Tibial nerve (tissue), 4 donors: ENCODE results near the gene THEM5. TPM values are rescaled to one million over a fixed set of nuclear protein-coding genes. Genes with fewer than 3 reads are reported as not detected.

Source experiments
- DNase-seq, 2 donors: peaks; one replicate each; pipeline ENCODE4 v3.0.0-alpha.2; 2019; ENCODE audit warnings: low spot score in 2 of 2
- H3K27ac ChIP-seq, 4 donors: fragments of 200-600 bp; sonication (generic) in 3 of 4; one replicate each; pipeline ENCODE4 v1.5.1; 2017 to 2019; ENCODE audit warnings: mild to moderate bottlenecking in 1 of 4
- H3K27me3 ChIP-seq, 2 donors: fragments of 200-600 bp; sonication (generic) in 1 of 2; one replicate each; pipeline versions ENCODE4 v1.5.1 to v1.6.0; 2017 to 2019
- H3K36me3 ChIP-seq, 3 donors: fragments of 200-600 bp; sonication (generic); one replicate each; pipeline ENCODE4 v1.5.1; 2018 to 2019
- H3K4me1 ChIP-seq, 4 donors: fragments of 200-600 bp; sonication (generic) in 3 of 4; one replicate each; pipeline ENCODE4 v1.5.1; 2017 to 2019
- H3K4me3 ChIP-seq, 4 donors: fragments of 200-600 bp; sonication (generic) in 3 of 4; one replicate each; pipeline ENCODE4 v1.5.1; 2017 to 2019; ENCODE audit warnings: mild to moderate bottlenecking in 1 of 4, moderate library complexity in 1 of 4
- H3K9me3 ChIP-seq, 4 donors: fragments of 200-600 bp; sonication (generic) in 3 of 4; one replicate each; pipeline ENCODE4 v1.5.1; 2017 to 2019
- EP300 ChIP-seq, 2 donors: sonication (generic); formaldehyde crosslinking; IDR thresholded peaks; one replicate each; pipeline ENCODE4 v1.6.1; 2017; ENCODE audit warnings: antibody characterized with exemption in 2 of 2, mild to moderate bottlenecking in 1 of 2
- POLR2A ChIP-seq, 2 donors: fragments of 450-650 bp; IDR thresholded peaks; one replicate each; pipeline ENCODE4 v1.6.1; 2017; ENCODE audit warnings: antibody characterized with exemption in 2 of 2, mild to moderate bottlenecking in 2 of 2, moderate library complexity in 2 of 2
- WGBS, 2 donors: methylation state at CpG; one replicate each; pipeline ENCODE4 v1.1.5; 2018; 5-methylcytosine and 5-hydroxymethylcytosine counted together
- total RNA-seq, 4 donors: library from RNA; depleted of rRNA; stranded (reverse); fragments of >200 nt; gene quantifications; one replicate each; pipeline ENCODE4 v1.1.0, GENCODE V29; 2016
- TF ChIP-seq, protein P1 (sequence below), 5 experiments: fragments of 200-600 bp in 3 of 5; fragments of 450-650 bp in 2 of 5; sonication (generic) in 3 of 5; IDR thresholded peaks; one replicate each; pipeline ENCODE4 v1.5.1; 2016 to 2019; ENCODE audit warnings: antibody characterized with exemption in 5 of 5, mild to moderate bottlenecking in 3 of 5, moderate library complexity in 2 of 5

Gene THEM5
- total RNA-seq, 4 donors from 2014 or later, result not detected

DNA sequence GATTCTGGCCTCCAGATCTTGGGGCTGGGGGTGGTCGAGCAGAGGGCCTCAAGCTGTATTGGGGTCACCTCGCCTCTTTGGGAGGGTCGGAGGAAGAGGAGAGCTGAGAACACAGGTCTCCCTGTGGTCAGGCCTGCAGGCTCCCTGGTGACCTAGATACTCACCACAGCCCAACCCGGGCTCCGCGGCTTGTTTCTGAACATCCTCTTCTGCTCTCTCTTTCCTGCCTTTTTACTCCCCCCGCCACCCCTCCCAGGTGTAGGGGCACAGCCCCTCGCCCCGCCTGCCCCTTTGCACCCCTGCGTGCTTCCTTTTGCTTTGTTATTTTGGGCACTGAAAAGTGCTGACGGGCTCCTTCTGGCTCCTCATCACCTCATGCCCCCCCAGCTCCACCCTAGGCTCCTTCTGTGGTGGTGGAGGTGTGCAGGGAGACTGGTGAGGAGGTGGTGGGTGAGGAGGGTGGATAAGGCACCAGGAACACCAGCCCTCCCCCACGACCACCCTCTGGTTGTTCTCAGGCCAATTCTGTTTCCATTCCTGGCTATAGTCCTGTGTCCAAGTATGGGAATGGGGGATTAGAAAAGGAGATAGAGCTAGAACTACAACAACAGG lies 37.7 kb downstream of the THEM5 start:
- TF ChIP-seq EP300 (IDR thresholded peaks at IDR 0.05) (no peak), POLR2A (IDR thresholded peaks at IDR 0.05) (no peak)
- TF ChIP-seq, protein P1, sequence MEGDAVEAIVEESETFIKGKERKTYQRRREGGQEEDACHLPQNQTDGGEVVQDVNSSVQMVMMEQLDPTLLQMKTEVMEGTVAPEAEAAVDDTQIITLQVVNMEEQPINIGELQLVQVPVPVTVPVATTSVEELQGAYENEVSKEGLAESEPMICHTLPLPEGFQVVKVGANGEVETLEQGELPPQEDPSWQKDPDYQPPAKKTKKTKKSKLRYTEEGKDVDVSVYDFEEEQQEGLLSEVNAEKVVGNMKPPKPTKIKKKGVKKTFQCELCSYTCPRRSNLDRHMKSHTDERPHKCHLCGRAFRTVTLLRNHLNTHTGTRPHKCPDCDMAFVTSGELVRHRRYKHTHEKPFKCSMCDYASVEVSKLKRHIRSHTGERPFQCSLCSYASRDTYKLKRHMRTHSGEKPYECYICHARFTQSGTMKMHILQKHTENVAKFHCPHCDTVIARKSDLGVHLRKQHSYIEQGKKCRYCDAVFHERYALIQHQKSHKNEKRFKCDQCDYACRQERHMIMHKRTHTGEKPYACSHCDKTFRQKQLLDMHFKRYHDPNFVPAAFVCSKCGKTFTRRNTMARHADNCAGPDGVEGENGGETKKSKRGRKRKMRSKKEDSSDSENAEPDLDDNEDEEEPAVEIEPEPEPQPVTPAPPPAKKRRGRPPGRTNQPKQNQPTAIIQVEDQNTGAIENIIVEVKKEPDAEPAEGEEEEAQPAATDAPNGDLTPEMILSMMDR (IDR thresholded peaks at IDR 0.05), result no peak

GRCh38 chr1:151814971-151815545 lies 38.5 kb downstream of the THEM5 start:
- DNase-seq, result no peak
- H3K4me3 ChIP-seq, result no peak overlapping the region
- H3K27me3 ChIP-seq, result no peaks in the 10 kb centered on the region
- no peak overlapping the region for H3K27ac ChIP-seq
- TF ChIP-seq EP300 (IDR thresholded peaks at IDR 0.05), result no peak
- TF ChIP-seq, protein P1 (IDR thresholded peaks at IDR 0.05), result no peak
- no peak for TF ChIP-seq POLR2A (IDR thresholded peaks at IDR 0.05)
- no peaks in the 10 kb centered on the region for H3K36me3 ChIP-seq
- no peaks in the 10 kb centered on the region for H3K4me1 ChIP-seq
- H3K9me3 ChIP-seq, result no peaks in the 10 kb centered on the region
- WGBS, 2 donors, result 74 to 85% methylated on average over 7 of the region's 8 CpGs

More for the DNA sequence above, 37.7 kb downstream of the THEM5 start:
- H3K27me3 ChIP-seq, result no peaks in the 10 kb centered on the region
- H3K9me3 ChIP-seq, result no peaks in the 10 kb centered on the region
- no peak overlapping the region for H3K27ac ChIP-seq
- no peak for DNase-seq
- H3K4me1 ChIP-seq, result no peaks in the 10 kb centered on the region
- H3K36me3 ChIP-seq, result no peaks in the 10 kb centered on the region
- H3K4me3 ChIP-seq, result no peak overlapping the region
- WGBS, 2 donors, result 64 to 66% methylated on average over 12 of the region's 12 CpGs

DNA sequence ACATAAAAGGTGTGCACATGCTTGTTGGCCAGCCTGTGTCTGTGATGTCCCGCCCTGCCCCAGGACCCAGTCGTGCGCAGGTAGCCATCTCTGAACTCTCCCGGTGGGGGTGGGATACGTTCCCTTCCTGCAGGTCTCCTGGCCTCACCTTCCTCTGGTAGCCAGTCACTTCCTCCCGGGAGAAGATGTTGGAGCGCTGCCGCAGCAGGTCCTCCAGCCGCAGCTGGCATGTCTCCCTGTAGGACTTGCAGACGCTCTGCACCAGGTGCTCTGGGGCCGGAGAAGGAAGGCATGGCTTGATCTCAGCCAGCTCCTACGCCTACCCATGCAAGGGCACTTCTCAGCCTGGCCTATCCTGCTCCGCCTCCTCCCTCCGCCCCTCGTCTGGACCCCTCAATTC lies 39.1 kb downstream of the THEM5 start:
- H3K27ac ChIP-seq, result no peak overlapping the region
- 77 to 83% methylated on average over 8 to 15 of the region's 15 CpGs for WGBS, 2 donors
- no peak overlapping the region for H3K4me3 ChIP-seq
- H3K9me3 ChIP-seq, result no peaks in the 10 kb centered on the region
- no peak for DNase-seq
- peaks cover 0 to 6% (median 0%) of the 10 kb centered on the region in 4 donors for H3K4me1 ChIP-seq
- H3K36me3 ChIP-seq, result no peaks in the 10 kb centered on the region
- H3K27me3 ChIP-seq, result no peaks in the 10 kb centered on the region
- TF ChIP-seq, protein P1 (IDR thresholded peaks at IDR 0.05), result no peak
- TF ChIP-seq EP300 (IDR thresholded peaks at IDR 0.05) (no peak), POLR2A (IDR thresholded peaks at IDR 0.05) (no peak)

DNA sequence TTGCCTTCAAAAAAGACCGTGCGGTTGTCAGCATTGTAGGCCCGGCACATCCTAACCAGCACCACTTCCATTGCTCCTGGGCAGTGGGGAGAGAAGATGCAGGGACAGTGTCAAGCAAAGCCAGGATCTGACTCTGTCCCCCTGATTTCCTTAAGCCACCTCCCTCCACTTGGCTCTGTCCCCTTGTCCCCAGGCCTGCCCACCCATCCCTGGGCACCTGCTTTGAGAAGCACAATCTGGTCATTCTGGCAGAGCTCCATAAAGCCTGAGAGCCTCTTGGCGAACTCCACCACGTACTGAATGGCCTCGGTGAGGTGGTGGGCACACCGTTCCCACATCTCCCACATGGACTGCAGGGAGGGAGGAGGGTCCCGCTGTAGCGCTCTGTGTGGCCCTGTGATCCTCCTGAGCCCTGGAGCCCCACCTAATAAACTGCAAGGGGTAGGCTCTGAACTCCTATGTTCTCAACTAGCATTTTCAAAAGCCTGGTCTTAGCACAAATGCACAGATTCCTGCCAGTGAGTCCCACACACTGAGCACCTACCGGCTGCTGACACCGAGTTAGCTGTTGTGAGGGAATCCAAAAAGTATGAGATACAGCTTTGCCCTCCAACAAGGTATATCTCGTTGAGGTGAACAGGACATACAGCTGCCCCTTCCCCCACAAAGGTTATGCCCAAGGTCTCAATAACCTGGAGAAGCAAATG lies 40.1 kb downstream of the THEM5 start:
- H3K27ac ChIP-seq, result no peak overlapping the region
- peaks cover 0 to 9% (median 0%) of the 10 kb centered on the region in 4 donors for H3K4me1 ChIP-seq
- no peaks in the 10 kb centered on the region for H3K9me3 ChIP-seq
- H3K27me3 ChIP-seq, result no peaks in the 10 kb centered on the region
- no peak overlapping the region for H3K4me3 ChIP-seq
- no peaks in the 10 kb centered on the region for H3K36me3 ChIP-seq
- 82 to 85% methylated on average over 9 of the region's 12 CpGs for WGBS, 2 donors
- TF ChIP-seq, protein P1 (IDR thresholded peaks at IDR 0.05), result no peak
- TF ChIP-seq EP300 (IDR thresholded peaks at IDR 0.05), result no peak
- TF ChIP-seq POLR2A (IDR thresholded peaks at IDR 0.05), result no peak
- no peak for DNase-seq

DNA sequence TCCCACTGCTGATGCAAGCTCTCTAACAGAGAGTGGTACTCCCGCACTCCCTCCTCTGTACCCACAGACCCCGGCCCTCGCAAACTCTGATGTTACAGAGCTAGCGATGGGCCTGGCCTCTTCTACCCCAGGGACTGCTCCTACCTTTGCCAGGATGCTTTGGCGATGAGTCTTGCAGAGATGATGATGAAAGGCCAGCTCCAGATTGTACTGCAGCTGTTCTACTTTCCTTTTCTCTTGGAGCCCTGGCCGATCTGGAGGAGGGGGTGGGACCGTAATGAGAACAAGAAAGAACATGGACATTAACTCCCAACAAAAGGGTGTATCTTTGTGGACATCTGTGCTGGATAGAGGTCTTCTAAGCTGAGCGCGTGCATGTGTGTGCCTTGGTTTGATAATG lies 42.3 kb downstream of the THEM5 start:
- Histone ChIP-seq H3K4me3 (no peak overlapping the region), H3K4me1 (peaks cover 0 to 9% (median 0%) of the 10 kb centered on the region in 4 donors), H3K27ac (no peak overlapping the region), H3K36me3 (no peaks in the 10 kb centered on the region), H3K27me3 (no peaks in the 10 kb centered on the region), H3K9me3 (no peaks in the 10 kb centered on the region)
- DNase-seq, result no peak
- 71 to 82% methylated on average over 9 of the region's 9 CpGs for WGBS, 2 donors
- TF ChIP-seq POLR2A (IDR thresholded peaks at IDR 0.05) (no peak), EP300 (IDR thresholded peaks at IDR 0.05) (no peak)
- TF ChIP-seq, protein P1 (IDR thresholded peaks at IDR 0.05), result no peak
